ENCODE measurements around the gene KCTD10. TPM values are rescaled to one million over a fixed set of nuclear protein-coding genes. Genes with fewer than 3 reads are reported as not detected.

Gene KCTD10
- total RNA-seq, 2 experiments from 2014 or later = 27.2 to 43.2 TPM

GRCh38 chr12:109510196-109510595 is 33.1 kb upstream of the KCTD10 start:
- peaks cover 15% of the 10 kb centered on the region for H3K36me3 Mint-ChIP-seq

GRCh38 chr12:109504068-109504467 is 27.0 kb upstream of the KCTD10 start:
- DNase-seq (no peak), ATAC-seq (no peak)
- no peak overlapping the region for H3K27ac Mint-ChIP-seq
- no peak overlapping the region for H3K4me3 Mint-ChIP-seq
- H3K4me1 Mint-ChIP-seq = no peaks in the 10 kb centered on the region
- CTCF ChIA-PET = no interaction called here
- H3K27me3 Mint-ChIP-seq = no peaks in the 10 kb centered on the region
- peaks cover 18% of the 10 kb centered on the region for H3K36me3 Mint-ChIP-seq
- no peaks in the 10 kb centered on the region for H3K9me3 Mint-ChIP-seq (ENCODE audit: low read depth)

More at GRCh38 chr12:109510196-109510595, 33.1 kb upstream of the KCTD10 start:
- Mint-ChIP-seq H3K27me3 (no peaks in the 10 kb centered on the region), H3K27ac (no peak overlapping the region), H3K4me1 (no peaks in the 10 kb centered on the region), H3K4me3 (no peak overlapping the region), H3K9me3 (ENCODE audit: low read depth) (no peaks in the 10 kb centered on the region)
- CTCF ChIA-PET = no interaction called here
- no peak for DNase-seq
- ATAC-seq = no peak

- Mint-ChIP-seq H3K27ac (no peak overlapping the region), H3K9me3 (ENCODE audit: low read depth) (no peaks in the 10 kb centered on the region), H3K4me3 (no peak overlapping the region), H3K27me3 (no peaks in the 10 kb centered on the region), H3K4me1 (no peaks in the 10 kb centered on the region), H3K36me3 (peaks cover 21% of the 10 kb centered on the region)
- CTCF ChIA-PET = interaction anchor here (1.0 kb wide), 1 partner anchor 16 kb away, joined by 3 read pairs; no protein-coding TSS in a partner anchor
- ATAC-seq (no peak), DNase-seq (no peak)
Measured at GRCh38 chr12:109503611-109504010, 26.5 kb upstream of the KCTD10 start.

GRCh38 chr12:109502332-109502731 is 25.2 kb upstream of the KCTD10 start:
- no peak overlapping the region for H3K4me3 Mint-ChIP-seq
- H3K27ac Mint-ChIP-seq = no peak overlapping the region
- ATAC-seq = no peak
- no peaks in the 10 kb centered on the region for H3K27me3 Mint-ChIP-seq
- peaks cover 7% of the 10 kb centered on the region for H3K4me1 Mint-ChIP-seq
- peaks cover 22% of the 10 kb centered on the region for H3K36me3 Mint-ChIP-seq
- CTCF ChIA-PET = no interaction called here
- no peaks in the 10 kb centered on the region for H3K9me3 Mint-ChIP-seq (ENCODE audit: low read depth)
- DNase-seq = no peak

GRCh38 chr12:109501299-109501698 is 24.2 kb upstream of the KCTD10 start:
- H3K4me1 Mint-ChIP-seq = peaks cover 8% of the 10 kb centered on the region
- no peak for ATAC-seq
- H3K36me3 Mint-ChIP-seq = peaks cover 26% of the 10 kb centered on the region
- H3K4me3 Mint-ChIP-seq = no peak overlapping the region
- CTCF ChIA-PET = interaction anchor here (0.5 kb wide), 1 partner anchor 1080 kb away, joined by 3 read pairs; no protein-coding TSS in a partner anchor
- no peaks in the 10 kb centered on the region for H3K27me3 Mint-ChIP-seq
- no peaks in the 10 kb centered on the region for H3K9me3 Mint-ChIP-seq (ENCODE audit: low read depth)
- no peak overlapping the region for H3K27ac Mint-ChIP-seq
- DNase-seq = no peak

- Mint-ChIP-seq H3K4me3 (no peak overlapping the region), H3K36me3 (peaks cover 32% of the 10 kb centered on the region), H3K27me3 (no peaks in the 10 kb centered on the region), H3K4me1 (peaks cover 8% of the 10 kb centered on the region), H3K9me3 (ENCODE audit: low read depth) (no peaks in the 10 kb centered on the region), H3K27ac (no peak overlapping the region)
- ATAC-seq (no peak), DNase-seq (no peak)
- CTCF ChIA-PET = no interaction called here
Measured at GRCh38 chr12:109500406-109501185, 23.5 kb upstream of the KCTD10 start.

GRCh38 chr12:109497675-109498074 is 20.6 kb upstream of the KCTD10 start:
- Mint-ChIP-seq H3K36me3 (peaks cover 26% of the 10 kb centered on the region), H3K27ac (no peak overlapping the region), H3K9me3 (ENCODE audit: low read depth) (no peaks in the 10 kb centered on the region), H3K27me3 (no peaks in the 10 kb centered on the region), H3K4me1 (peaks cover 14% of the 10 kb centered on the region), H3K4me3 (no peak overlapping the region)
- ATAC-seq (no peak), DNase-seq (no peak)
- CTCF ChIA-PET = no interaction called here

- CTCF ChIA-PET = no interaction called here
- ATAC-seq (no peak), DNase-seq (no peak)
- Mint-ChIP-seq H3K36me3 (peaks cover 24% of the 10 kb centered on the region), H3K4me3 (no peak overlapping the region), H3K27me3 (no peaks in the 10 kb centered on the region), H3K27ac (no peak overlapping the region), H3K4me1 (peaks cover 14% of the 10 kb centered on the region), H3K9me3 (ENCODE audit: low read depth) (no peaks in the 10 kb centered on the region)
Measured at GRCh38 chr12:109496306-109496705, 19.2 kb upstream of the KCTD10 start.

- H3K27ac Mint-ChIP-seq = peak overlapping the region; percentile 29
- ATAC-seq (no peak), DNase-seq (no peak)
- peaks cover 24% of the 10 kb centered on the region for H3K36me3 Mint-ChIP-seq
- no peaks in the 10 kb centered on the region for H3K9me3 Mint-ChIP-seq (ENCODE audit: low read depth)
- CTCF ChIA-PET = interaction anchor here (2.1 kb wide), 1 partner anchor 67 kb away, joined by 8 read pairs; no protein-coding TSS in a partner anchor
- H3K27me3 Mint-ChIP-seq = no peaks in the 10 kb centered on the region
- H3K4me1 Mint-ChIP-seq = peaks cover 14% of the 10 kb centered on the region
- H3K4me3 Mint-ChIP-seq = no peak overlapping the region
Measured at GRCh38 chr12:109495012-109495411, 17.9 kb upstream of the KCTD10 start.

GRCh38 chr12:109494348-109494881 is 17.3 kb upstream of the KCTD10 start:
- ATAC-seq (no peak), DNase-seq (no peak)
- CTCF ChIA-PET = interaction anchor here (2.1 kb wide), 1 partner anchor 66 kb away, joined by 8 read pairs; no protein-coding TSS in a partner anchor
- no peaks in the 10 kb centered on the region for H3K27me3 Mint-ChIP-seq
- peaks cover 25% of the 10 kb centered on the region for H3K36me3 Mint-ChIP-seq
- no peak overlapping the region for H3K4me3 Mint-ChIP-seq
- H3K4me1 Mint-ChIP-seq = peaks cover 14% of the 10 kb centered on the region
- H3K27ac Mint-ChIP-seq = no peak overlapping the region
- H3K9me3 Mint-ChIP-seq (ENCODE audit: low read depth) = no peaks in the 10 kb centered on the region

GRCh38 chr12:109493938-109494337 is 16.8 kb upstream of the KCTD10 start:
- DNase-seq (no peak), ATAC-seq (no peak)
- H3K4me1 Mint-ChIP-seq = peaks cover 14% of the 10 kb centered on the region
- H3K27ac Mint-ChIP-seq = no peak overlapping the region
- no peaks in the 10 kb centered on the region for H3K9me3 Mint-ChIP-seq (ENCODE audit: low read depth)
- CTCF ChIA-PET = interaction anchor here (2.1 kb wide), 1 partner anchor 66 kb away, joined by 8 read pairs; no protein-coding TSS in a partner anchor
- no peaks in the 10 kb centered on the region for H3K27me3 Mint-ChIP-seq
- H3K36me3 Mint-ChIP-seq = peaks cover 26% of the 10 kb centered on the region
- H3K4me3 Mint-ChIP-seq = no peak overlapping the region

GRCh38 chr12:109493090-109493489 is 16.0 kb upstream of the KCTD10 start:
- Mint-ChIP-seq H3K4me1 (peaks cover 14% of the 10 kb centered on the region), H3K27ac (no peak overlapping the region)
- CTCF ChIA-PET = no interaction called here

GRCh38 chr12:109492371-109492770 is 15.3 kb upstream of the KCTD10 start:
- CTCF ChIA-PET = interaction anchor here (1.1 kb wide), 1 partner anchor 59 kb away, joined by 3 read pairs; no protein-coding TSS in a partner anchor
- peaks cover 8% of the 10 kb centered on the region for H3K4me1 Mint-ChIP-seq
- DNase-seq (no peak), ATAC-seq (no peak)
- H3K4me3 Mint-ChIP-seq = no peak overlapping the region
- H3K27me3 Mint-ChIP-seq = no peaks in the 10 kb centered on the region
- no peak overlapping the region for H3K27ac Mint-ChIP-seq
- no peaks in the 10 kb centered on the region for H3K9me3 Mint-ChIP-seq (ENCODE audit: low read depth)
- H3K36me3 Mint-ChIP-seq = peaks cover 20% of the 10 kb centered on the region

More at GRCh38 chr12:109493090-109493489, 16.0 kb upstream of the KCTD10 start:
- no peaks in the 10 kb centered on the region for H3K9me3 Mint-ChIP-seq (ENCODE audit: low read depth)
- H3K27me3 Mint-ChIP-seq = no peaks in the 10 kb centered on the region
- DNase-seq = no peak
- no peak for ATAC-seq
- no peak overlapping the region for H3K4me3 Mint-ChIP-seq
- H3K36me3 Mint-ChIP-seq = peaks cover 22% of the 10 kb centered on the region

- Mint-ChIP-seq H3K4me1 (peaks cover 7% of the 10 kb centered on the region), H3K9me3 (ENCODE audit: low read depth) (no peaks in the 10 kb centered on the region), H3K27ac (no peak overlapping the region), H3K4me3 (no peak overlapping the region), H3K27me3 (no peaks in the 10 kb centered on the region), H3K36me3 (peaks cover 22% of the 10 kb centered on the region)
- ATAC-seq (no peak), DNase-seq (no peak)
- CTCF ChIA-PET = interaction anchor here (1.1 to 1.6 kb wide), 2 partner anchors 59 to 63 kb away, joined by 3 to 4 read pairs; no protein-coding TSS in a partner anchor
Measured at GRCh38 chr12:109491671-109492070, 14.6 kb upstream of the KCTD10 start.

All from activated CD8-positive, alpha-beta memory T cell treated with anti-CD3 and anti-CD28 coated beads, Interleukin-2, amount 10 ng/mL, durations not matched to agents 7 days and 5 days (primary cell).